HG03039 (cell line): Measurements from ENCODE around the gene SH3PXD2A.
"Not testable (repeated sequence)": the region's sequence is repeated elsewhere in the genome, so short reads cannot be mapped to it uniquely, and the experiment has no call there.

Source experiments
- ATAC-seq: cut with Tn5 transposase; IDR thresholded peaks from one replicate; pipeline ENCODE4 v1.9.1; 2021; ENCODE audit warnings: mild to moderate bottlenecking, moderate library complexity; ENCODE audit not compliant: unreplicated experiment

The SH3PXD2A gene

DNA sequence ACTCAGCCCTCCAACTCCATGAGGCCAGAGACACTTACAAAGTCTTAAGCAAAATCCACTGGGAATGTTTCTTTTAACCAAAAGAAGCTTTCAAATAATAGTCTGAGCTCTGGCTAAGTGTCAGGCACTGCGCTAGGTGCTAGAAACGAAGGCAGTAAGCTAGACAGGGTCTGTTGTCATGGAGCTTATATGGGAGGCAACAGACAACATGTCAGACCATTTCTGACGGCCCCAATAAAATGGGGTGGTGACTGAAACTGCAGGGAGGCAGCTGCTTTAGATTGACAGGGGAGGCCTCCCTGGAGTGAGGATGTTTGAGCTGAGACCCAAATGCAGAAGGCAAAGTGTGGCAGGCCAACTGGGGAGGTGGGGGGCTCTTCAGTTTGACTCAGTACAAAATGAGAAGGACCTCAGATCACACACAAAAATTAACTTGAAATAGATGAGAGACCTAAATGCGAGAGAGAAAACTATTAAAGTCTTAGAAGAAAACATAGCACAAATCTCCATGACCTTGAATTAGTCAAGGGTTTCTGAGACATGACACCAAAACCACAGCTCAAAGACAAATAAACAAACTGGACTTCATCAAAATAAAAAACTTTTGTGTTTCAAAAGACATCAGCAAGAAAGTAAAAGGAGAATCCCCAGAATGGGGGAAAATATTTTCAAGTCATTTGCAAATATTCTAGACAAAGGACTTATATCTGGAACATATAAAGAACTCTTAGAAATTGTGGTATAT is 40.6 kb downstream of the SH3PXD2A start:
- no peak for ATAC-seq

DNA sequence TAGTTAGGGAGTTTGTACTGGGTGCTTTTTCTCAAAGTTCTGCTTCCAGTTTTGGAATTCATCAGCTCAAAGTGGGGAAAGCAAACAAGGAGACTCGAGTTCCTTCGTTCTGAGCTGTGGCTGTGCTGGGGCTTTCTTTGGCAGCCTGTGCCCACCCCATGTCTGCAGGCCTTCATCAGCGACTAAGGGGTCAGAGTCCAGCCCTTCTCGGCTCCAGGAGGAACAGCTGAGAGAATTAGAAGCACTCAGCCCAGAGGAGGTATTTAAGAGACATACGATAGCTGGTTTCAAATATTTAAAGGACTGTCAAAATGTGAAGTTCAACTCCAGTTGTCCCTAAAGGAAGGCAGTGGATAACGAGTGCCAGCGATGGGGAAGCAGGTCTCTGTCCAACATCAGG is 41.3 kb downstream of the SH3PXD2A start:
- ATAC-seq: no peak

DNA sequence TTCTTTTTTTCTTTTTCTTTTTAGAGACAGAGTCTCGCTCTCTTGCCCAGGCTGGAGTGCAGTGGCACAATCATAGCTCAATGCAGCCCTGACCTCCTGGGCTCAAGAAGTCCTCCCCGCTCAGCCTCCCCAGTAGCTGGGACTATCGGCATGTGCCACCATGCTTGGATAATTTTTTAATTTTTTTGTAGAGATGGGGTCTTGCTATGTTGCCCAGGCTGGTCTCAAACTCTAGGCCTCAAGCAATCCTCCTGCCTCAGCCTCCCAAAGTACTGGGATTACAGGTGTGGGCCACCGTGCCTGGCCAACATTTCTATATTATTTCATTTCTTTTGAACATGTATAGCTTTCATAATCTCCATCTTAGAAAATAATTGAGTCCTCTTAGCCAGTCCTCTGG is 42.1 kb downstream of the SH3PXD2A start:
- not testable (repeated sequence) for ATAC-seq

DNA sequence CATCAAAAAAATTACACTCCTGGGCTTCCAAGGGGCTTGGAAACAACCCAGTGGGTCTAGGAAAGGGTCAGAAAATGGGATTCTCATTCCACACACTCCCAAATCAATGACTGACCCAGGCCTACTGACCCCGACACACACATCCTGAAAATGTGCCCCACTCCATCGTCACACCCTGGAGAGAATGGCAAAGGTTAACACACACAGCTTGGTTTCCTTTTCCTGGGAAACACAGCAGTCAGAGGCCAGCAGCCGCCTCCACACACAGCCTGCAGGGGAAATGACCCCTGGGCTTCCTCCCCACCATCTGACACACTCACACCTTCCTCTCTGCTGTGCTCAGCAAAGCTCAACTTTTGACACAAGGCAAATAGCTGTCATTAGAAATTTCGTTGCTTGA is 42.9 kb downstream of the SH3PXD2A start:
- ATAC-seq: no peak

DNA sequence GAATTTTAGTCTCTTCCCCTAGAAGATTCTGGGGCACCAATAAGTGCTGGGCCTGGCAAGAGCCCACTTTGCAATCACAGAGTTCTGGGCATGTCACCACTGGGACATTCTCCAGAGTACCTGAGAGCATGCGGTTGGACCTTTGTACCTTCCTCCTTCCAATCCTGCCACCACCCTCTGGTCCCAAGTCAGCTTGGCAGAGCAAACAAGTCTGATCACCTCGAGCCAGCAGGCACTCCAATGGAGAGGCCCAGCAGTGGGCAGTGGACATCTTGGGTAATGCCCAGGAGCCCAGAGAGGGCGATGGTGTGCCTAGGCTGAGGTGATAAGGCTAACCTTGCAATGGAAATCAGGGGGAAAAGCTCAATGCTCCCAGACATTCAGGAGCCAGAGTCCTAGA is 43.4 kb downstream of the SH3PXD2A start:
- no peak for ATAC-seq

DNA sequence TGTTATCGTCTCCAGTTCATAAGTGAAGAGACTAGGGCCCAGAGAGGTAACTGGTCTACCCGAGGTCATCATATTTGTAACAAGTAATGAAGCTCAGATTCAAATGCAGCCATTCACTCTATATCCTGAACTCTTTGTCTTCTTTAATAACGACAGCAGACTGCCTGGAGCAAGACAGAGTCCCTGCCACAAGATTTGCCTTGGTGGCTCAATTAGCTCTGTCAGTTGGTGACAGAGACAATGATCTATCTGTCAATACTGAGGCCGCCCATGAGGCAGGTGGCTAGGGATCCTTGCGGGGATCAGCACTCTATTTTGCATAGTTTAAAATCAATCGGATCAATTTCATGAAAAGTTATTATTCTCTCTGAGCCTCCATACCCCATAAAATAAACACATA is 43.9 kb downstream of the SH3PXD2A start:
- ATAC-seq: no peak

DNA sequence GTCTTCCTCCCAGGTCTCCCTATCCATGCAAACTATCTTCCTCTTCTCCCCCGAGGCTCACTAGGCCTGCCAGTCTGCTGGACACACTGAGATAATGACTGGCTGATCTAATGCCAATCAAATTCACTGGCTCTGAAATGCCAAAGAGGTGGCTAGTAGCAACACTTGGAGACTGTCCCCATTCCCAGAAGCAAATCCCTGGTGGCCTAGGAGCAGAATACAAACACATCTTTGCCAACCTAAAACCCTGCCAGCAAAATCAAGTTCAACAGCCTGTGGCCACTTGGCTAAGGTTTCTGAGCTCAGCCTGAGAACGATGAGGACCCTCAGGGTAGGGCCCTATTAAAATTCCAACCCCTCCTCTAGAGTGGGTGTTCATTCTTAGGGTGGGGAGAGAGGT is 46.6 kb downstream of the SH3PXD2A start:
- ATAC-seq: no peak

DNA sequence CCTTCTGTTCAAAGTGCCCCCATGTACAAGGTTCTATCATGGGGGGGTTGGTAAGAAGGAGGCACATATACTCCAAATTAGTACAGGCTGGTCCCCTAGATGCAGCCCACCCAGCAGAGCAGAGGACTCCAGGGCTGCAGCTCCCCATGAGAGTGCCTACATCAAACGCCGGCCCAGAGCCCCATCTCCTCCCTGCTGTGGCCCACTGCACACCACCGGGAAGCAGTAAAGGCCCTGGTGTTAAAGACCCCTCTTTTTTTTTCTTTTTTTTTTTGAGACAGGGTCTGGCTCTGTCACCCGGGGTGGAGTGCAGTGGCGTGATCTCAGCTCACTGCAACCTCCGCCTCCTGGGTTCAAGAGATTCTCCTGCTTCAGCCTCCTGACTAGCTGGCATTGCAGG is 47.4 kb downstream of the SH3PXD2A start:
- ATAC-seq: no peak

DNA sequence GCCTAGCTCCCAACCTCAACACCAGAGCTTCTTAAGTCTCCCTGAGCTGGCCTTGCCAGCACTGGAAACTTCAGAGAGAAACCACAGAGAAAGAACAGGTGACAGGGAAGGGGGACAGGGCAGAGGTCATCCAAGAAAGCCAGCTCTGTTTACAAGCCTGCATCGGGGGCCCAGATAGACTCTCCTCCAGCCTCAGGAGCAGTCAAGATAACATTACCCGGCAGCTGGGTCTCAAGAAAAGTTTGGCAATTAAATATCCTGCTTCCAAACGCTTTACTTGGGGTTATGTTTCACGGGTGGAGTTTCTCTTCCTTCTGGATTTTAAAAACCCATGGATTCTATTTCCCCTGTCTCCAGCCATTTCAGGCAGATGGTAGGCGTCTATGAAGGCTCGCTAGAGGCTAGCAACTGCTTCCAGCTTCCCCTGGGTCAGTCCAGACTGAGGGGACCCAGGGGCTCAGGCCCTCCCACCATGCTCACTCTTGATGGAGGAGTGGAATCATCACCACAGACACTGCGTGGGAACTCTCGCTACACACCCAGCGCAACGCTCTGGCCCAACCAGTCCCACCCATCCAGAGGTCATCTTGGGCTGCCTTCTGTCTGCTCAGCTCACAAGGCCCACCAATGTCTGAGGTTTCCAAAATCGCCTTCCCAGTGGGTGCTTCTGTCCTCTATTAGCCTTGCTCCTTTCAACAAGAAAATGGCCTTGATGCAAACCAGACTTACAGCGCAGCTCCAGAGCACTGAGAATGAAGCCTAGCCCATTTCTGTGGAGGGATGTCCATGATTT is 48.8 kb downstream of the SH3PXD2A start:
- ATAC-seq: no peak

DNA sequence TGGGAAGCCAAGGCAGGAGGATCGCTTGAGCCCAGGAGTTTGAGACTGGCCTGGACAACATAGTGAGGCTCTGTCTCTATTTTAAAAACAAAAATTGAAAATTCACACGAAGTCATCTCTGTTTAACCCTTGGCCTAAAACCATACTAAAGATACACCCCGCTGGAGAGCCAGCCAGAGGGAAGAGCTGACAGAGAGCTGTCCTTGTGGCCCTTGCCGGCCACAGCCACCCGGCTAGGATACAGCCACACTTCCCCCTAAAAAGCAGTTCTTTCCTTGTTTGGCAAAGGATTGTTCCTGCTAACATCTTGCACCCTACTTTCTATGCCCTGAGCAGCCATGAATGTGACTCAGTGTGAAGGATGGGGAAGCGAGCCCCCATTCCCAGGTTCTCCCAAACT is 49.6 kb downstream of the SH3PXD2A start:
- no peak for ATAC-seq

DNA sequence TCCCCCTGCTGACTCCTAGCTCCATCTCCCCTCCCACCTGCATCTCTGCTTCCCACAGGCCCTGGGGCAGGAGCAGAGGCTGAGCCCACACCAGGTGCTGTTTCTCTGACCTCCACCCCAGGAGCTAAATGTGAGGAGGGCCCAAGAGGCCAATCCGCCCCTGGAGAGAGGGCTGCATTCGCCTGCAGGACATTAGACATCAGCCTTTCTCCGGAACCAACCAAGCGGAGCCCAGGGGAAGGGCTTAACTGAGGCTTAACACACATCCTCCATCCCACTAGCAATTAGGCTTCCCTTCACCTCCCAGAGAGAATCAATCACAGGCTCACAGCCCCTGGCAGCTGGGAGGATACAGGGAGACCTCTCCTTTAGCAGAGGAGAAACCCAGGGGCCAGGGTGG is 50.5 kb downstream of the SH3PXD2A start:
- no peak for ATAC-seq

DNA sequence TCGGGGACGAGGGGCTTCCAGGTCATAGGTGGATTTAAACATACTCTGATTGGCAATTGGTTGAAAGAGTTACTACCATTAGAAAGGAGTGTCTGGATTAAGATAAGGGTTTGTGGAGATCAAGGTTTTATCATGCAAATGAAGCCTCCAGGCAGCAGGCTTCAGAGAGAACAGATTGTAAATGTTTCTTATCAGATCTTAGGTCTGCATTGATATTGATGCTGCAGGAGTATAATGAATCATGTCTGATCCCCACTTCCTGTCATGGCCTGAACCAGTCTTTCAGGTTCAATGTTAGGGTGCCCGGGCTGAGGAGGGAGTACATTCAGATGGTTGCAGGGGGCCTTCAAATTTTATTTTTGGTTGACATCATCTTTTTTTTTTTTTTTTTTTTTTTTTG is 51.4 kb downstream of the SH3PXD2A start:
- ATAC-seq: no peak

DNA sequence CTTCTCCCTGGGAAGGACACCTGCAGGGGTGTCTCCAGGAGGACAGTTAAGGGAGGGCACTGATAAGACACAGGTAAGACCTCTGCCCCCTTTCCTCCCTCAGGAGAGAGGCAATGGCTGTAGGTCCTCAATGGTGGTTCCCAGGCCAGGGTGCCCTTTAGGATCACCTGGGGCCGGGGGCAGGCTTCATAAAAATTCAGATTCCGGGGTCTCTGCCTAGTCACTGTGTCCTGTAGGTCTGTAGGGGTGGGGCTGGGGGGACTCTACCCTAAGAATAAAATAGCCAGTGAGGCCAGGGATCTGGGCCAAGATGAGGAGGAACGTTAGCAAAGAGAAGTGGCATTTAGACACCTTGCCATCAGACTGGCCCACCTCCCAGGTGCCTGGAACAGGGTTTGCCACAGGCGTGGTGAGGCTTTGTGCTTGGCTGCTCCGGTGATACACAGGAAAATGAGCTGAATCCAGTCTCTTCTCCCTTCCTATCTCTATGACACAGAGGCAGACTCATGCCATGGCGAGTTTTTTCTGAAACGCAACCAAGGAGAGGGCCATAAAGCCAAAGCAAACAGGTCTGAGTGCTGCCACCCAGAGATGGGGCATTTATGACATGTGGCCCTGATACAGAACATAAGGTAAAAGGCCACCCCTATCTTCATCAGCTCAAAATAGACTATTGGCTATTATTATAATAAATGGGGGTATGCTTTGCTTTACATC is 52.6 kb downstream of the SH3PXD2A start:
- no peak for ATAC-seq

DNA sequence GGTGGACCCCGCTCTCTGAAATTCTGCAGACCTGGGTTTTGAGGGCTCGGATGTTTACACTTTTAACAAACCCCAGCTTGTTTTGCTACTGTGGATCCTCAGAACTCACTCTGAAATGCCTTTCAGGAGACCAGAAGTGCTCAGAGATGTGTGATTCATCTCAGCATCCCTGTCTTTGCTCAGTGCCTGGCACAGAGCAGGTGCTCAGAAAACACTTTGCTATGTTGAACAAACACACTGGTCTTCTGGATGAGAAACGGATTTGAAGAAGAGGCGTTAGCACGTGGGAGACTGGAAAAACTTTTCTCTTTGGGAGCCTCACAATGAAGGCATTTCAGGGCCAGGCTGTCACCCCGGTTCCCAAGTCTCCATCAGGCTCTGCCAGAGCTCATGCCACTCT is 53.3 kb downstream of the SH3PXD2A start:
- no peak for ATAC-seq

DNA sequence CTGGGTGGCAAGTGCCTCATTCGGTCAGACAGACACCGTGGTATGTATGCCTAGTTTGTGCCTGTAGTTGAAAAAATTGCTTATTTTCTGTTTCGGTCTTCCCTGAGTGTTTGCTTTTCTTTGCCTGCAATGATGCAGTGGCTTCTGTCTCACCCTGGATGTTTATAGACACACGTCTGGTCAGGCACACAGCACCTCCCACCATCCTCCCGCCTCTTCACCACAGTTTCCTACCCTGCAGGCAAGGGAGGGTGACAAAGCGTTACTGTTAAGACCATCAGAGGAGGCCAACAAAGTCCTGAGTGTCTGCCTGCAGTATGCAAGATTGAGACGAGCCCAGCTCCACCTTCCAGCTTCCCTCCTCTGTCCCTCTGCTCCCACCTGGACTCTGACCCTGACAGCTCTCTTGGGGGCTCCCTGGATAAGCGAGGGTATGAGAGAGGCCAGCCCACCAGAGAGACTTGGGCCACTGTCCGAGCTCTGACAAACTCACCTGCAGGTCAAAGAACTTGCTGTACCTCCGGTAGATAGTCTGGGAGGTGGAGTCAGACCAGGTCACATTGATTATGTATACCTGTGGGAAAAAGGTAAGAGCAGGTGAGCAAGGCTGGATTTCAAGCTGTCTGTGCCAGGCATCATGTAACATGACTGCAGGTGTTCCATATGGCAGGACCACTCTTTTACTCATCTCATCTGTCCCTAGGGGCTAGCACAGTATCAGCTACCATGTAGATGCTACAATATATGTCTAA is 54.4 kb downstream of the SH3PXD2A start:
- peak; percentile 82 for ATAC-seq

DNA sequence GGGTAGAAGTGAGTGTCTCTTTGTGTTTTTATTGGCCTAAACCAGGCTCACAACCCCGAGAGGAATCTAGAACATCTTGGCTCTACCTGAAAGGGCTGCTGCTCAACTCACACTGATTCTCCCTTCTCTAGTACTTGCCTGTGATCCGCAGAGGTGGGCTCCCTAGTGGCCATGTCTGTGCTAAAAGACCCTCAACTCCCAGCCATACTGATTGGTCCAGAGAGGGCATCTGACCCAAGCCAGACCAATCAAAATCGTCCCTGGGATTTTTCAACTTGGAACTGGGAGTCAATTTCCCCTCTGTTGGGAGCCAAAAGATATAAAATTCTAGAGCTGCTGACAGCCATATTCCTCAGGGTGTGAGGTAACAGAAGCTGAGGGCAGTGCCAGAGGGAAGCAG is 55.3 kb downstream of the SH3PXD2A start:
- no peak for ATAC-seq

DNA sequence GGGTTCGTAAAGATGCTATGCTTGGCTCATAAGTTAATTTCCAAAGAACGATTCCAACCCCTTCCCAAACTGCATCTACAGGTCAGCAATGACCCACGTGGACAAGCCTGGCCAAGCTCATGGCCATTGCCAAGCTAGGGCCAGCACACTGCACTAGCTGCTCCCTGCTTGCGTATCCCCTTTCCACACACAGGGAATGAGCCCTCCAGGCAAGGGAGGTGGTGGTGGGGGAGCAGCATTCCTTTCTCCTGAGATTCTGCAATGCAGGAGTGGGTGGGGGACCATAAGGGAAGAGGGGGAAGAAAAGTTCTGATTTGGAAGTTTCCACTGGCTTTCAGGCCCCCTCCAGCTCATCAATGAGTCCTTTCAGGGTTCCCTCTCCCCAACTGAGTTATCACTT is 56.0 kb downstream of the SH3PXD2A start:
- ATAC-seq: no peak

DNA sequence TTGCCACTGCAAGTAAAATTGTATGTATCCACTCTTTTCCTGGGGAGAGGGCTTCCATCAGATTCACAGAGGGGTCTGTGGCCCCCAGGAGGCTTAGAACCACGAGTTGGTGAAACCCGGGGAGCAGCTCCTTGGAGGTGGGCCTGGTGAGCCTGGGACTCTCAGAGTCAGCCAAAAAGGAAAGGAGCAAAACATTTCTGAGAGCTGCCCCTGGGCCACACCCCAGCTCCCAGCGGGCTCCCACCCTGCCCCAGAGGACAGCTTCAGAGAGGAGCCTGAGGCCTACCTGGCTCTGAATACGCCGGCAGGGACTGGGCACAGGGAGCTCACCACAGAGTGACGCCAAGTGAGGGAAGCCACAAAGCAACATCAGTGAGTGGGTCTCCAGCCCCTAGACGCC is 56.9 kb downstream of the SH3PXD2A start:
- no peak for ATAC-seq

DNA sequence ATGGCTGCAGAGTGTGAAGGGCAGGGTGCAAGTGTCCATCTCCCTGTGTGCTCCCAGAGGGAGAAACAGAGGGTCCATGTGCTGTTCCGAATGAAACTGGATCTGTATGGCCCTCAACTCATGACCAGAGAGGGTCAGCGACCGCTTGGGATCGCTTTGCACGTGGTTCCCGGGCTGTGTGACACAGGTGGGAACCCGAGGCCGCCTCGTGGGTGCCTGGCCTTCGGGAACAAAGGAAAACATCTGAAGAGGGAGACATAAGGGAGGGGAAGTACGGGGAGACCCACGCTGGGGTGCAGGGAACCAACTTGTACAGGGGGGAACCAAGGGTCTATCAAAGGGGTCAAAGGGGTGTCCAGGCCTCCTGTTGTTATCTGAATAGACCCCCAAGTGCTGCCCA is 57.5 kb downstream of the SH3PXD2A start:
- ATAC-seq: no peak

DNA sequence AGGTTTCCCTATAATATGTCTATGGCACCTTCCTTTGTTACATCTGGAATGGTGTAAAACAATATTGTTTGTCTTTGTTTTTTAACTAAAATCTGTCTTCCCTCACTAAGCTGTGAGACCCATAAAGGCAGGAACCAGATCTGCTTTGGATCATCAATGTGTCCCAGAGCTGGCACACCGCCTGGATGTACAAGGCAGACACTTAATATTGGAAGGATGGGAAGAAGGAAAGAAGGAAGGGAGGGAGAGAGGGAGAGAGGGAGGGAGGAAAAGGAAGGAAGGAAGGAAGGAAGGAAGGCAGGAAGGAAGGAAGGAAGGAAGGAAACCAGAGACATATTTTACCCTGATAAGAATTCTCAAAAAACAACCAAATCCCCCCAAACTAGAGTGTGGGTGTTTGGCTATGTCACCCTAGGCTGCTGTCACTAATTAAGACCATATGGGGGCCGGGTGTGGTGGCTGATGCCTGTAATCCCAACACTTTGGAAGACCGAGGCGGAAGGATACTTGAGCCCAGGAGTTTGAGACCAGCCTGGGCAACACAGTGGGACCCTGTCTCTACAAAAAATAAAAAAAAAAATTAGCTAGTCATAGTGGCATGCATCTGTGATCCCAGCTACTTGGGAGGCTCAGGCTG is 59.6 kb downstream of the SH3PXD2A start:
- ATAC-seq: no peak

DNA sequence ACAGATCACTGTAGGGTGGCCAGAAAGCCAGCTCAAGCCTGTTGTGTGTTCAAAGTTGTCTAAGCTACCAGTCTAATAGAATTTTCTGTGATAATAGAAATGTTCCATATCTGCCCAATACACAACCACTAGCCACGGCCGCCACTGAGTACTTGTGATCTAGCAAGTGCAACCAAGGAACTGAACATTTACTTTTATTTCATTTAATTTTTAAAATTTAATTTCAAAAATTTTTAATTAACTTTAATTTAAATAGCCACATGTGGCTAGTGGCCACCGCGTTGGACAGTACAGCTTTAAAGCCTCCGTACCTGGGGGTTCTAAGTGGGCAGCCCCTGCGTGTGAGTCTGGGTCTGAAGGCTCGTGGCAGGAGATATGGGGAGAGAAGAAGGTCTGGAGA is 60.4 kb downstream of the SH3PXD2A start:
- no peak for ATAC-seq
